Stomach (tissue), 9 donors: ENCODE measurements around the gene S1PR5. TPM values are rescaled to one million over a fixed set of nuclear protein-coding genes. Genes with fewer than 3 reads are reported as not detected.

Source experiments
- DNase-seq, 2 donors: peaks; one replicate each; pipeline versions ENCODE4 v3.0.0 to v3.0.0-alpha.2; 2013 to 2019
- H3K27ac ChIP-seq, 5 donors: fragments of 200-600 bp in 4 of 5; sonication (generic) in 4 of 5; one replicate each; pipeline ENCODE4 v1.5.1; 2013 to 2019; ENCODE audit warnings: mild to moderate bottlenecking in 1 of 5, moderate library complexity in 1 of 5
- H3K27me3 ChIP-seq, 3 donors: fragments of 200-600 bp; sonication (generic); one replicate each; pipeline ENCODE4 v1.5.1; 2017 to 2019; ENCODE audit warnings: mixed run types in 1 of 3
- H3K36me3 ChIP-seq, 4 donors: fragments of 200-600 bp; sonication (generic); 1 replicate in 3 of 4; 2 replicates in 1 of 4; pipeline ENCODE4 v1.5.1; 2016 to 2019
- H3K4me1 ChIP-seq, 4 donors: fragments of 200-600 bp; sonication (generic); one replicate each; pipeline ENCODE4 v1.5.1; 2016 to 2019
- H3K4me3 ChIP-seq, 4 donors: fragments of 200-600 bp; sonication (generic) in 3 of 4; one replicate each; pipeline ENCODE4 v1.5.1; 2016 to 2019; ENCODE audit warnings: mild to moderate bottlenecking in 1 of 4
- H3K9me3 ChIP-seq, 4 donors: fragments of 200-600 bp; sonication (generic); one replicate each; pipeline ENCODE4 v1.5.1; 2016 to 2019
- CTCF ChIP-seq, 7 experiments: fragments of 450-650 bp in 4 of 7; fragments of 200-600 bp in 3 of 7; sonication (generic) in 3 of 7; IDR thresholded peaks; one replicate each; pipeline ENCODE4 v1.5.1; 2016 to 2019; ENCODE audit warnings: antibody characterized with exemption in 7 of 7, control low read depth in 2 of 7, mild to moderate bottlenecking in 1 of 7
- EP300 ChIP-seq: sonication (generic); formaldehyde crosslinking; IDR thresholded peaks from one replicate; pipeline ENCODE4 v1.6.1; 2017; ENCODE audit warnings: antibody characterized with exemption
- POLR2A ChIP-seq, 4 donors: fragments of 450-650 bp; IDR thresholded peaks; one replicate each; pipeline ENCODE4 v1.6.1; 2016; ENCODE audit warnings: antibody characterized with exemption in 4 of 4, control low read depth in 2 of 4, mild to moderate bottlenecking in 1 of 4, moderate library complexity in 1 of 4
- POLR2AphosphoS5 ChIP-seq, 3 donors: sonication (generic); formaldehyde crosslinking; IDR thresholded peaks; one replicate each; pipeline ENCODE4 v1.6.1; 2016; ENCODE audit warnings: antibody characterized with exemption in 3 of 3
- WGBS, 5 donors: extraction: QIAGEN DNeasy Blood & Tissue Kit in 3 of 5; methylation state at CpG; one replicate each; pipeline versions ENCODE4 v1.1.5 to v1.1.7; 2013 to 2018; 5-methylcytosine and 5-hydroxymethylcytosine counted together
- intact Hi-C: fragments of 100-400 bp; cut with DNase I; formaldehyde crosslinking; loops from one replicate; pipeline ENCODE4 v1.15.1; 2023; ENCODE audit warnings: low total_unique reads
- polyA plus RNA-seq, 3 donors: library from polyadenylated mRNA; stranded (reverse); fragments of 200-250 nt; gene quantifications; one replicate each; pipeline ENCODE4 v1.2.3, GENCODE V29; 2013
- small RNA-seq, 4 donors: library from RNA; depleted of rRNA; stranded (forward); fragments of <200 nt; gene quantifications; one replicate each; pipeline ENCODE3, GENCODE V24; 2016
- total RNA-seq, 5 donors: library from RNA; depleted of rRNA; stranded (reverse); fragments of >200 nt; gene quantifications; one replicate each; pipeline versions ENCODE4 v1.1.0 to v1.2.3, GENCODE V29; 2014 to 2016
- donor health status: healthy with polysubstance abuse.
- donor health status: Bipolar disorder and iron deficiency.
- donor health status: healthy.

Gene S1PR5
- total and polyA plus RNA-seq, 8 donors: 0.19 to 13.3 (median 0.73) TPM; not detected in 5

- intact Hi-C loops: no loop called here
- no peaks in the 10 kb centered on the region for H3K27me3 ChIP-seq
- no peak overlapping the region for H3K4me3 ChIP-seq
- H3K4me1 ChIP-seq: no peaks in the 10 kb centered on the region
- TF ChIP-seq POLR2AphosphoS5 (IDR thresholded peaks at IDR 0.05): no peak
- no peak for TF ChIP-seq CTCF (IDR thresholded peaks at IDR 0.05)
- no peak for TF ChIP-seq EP300
- no peak for TF ChIP-seq POLR2A (IDR thresholded peaks at IDR 0.05)
- 87 to 96% (median 90%) methylated on average over 9 to 12 of the region's 12 CpGs for WGBS, 5 donors
- H3K9me3 ChIP-seq: no peaks in the 10 kb centered on the region
- no peak for DNase-seq
- peaks cover 11 to 54% (median 50%) of the 10 kb centered on the region in 4 donors for H3K36me3 ChIP-seq
- no peak overlapping the region for H3K27ac ChIP-seq
Observed at GRCh38 chr19:10468133-10468532, 49.1 kb downstream of the S1PR5 start.

GRCh38 chr19:10467104-10467706 is 50.0 kb downstream of the S1PR5 start:
- intact Hi-C loops: no loop called here
- H3K9me3 ChIP-seq: no peaks in the 10 kb centered on the region
- TF ChIP-seq EP300 (no peak), POLR2A (IDR thresholded peaks at IDR 0.05) (no peak), CTCF (IDR thresholded peaks at IDR 0.05) (no peak), POLR2AphosphoS5 (IDR thresholded peaks at IDR 0.05) (no peak)
- WGBS, 5 donors: 88 to 92% (median 90%) methylated on average over 13 to 20 of the region's 20 CpGs
- H3K36me3 ChIP-seq: peaks cover 11 to 64% (median 55%) of the 10 kb centered on the region in 4 donors
- no peaks in the 10 kb centered on the region for H3K4me1 ChIP-seq
- H3K4me3 ChIP-seq: no peak overlapping the region
- no peaks in the 10 kb centered on the region for H3K27me3 ChIP-seq
- no peak for DNase-seq
- H3K27ac ChIP-seq: no peak overlapping the region

GRCh38 chr19:10464456-10464855 is 52.8 kb downstream of the S1PR5 start:
- Histone ChIP-seq H3K27me3 (no peaks in the 10 kb centered on the region), H3K36me3 (peaks cover 13 to 69% (median 62%) of the 10 kb centered on the region in 4 donors), H3K9me3 (no peaks in the 10 kb centered on the region), H3K4me1 (peaks cover 0 to 13% (median 7%) of the 10 kb centered on the region in 4 donors), H3K27ac (no peak overlapping the region), H3K4me3 (no peak overlapping the region)
- no peak for DNase-seq
- 76 to 91% (median 85%) methylated on average over 5 of the region's 5 CpGs for WGBS, 5 donors
- TF ChIP-seq POLR2A (IDR thresholded peaks at IDR 0.05): no peak
- no peak for TF ChIP-seq EP300
- TF ChIP-seq CTCF (IDR thresholded peaks at IDR 0.05): no peak
- intact Hi-C loops: no loop called here

Small RNA genes lying within 50 kb of the gene (small RNA-seq; reads per million reads assigned to genes)
- 0 to 0.77 (median 0) reads per million in 4 donors for gene MIR1238
- 0 reads per million in 4 donors for gene RNU7-140P

Other genes starting within 250 kb of the S1PR5 start
- 10 to 100 TPM in 2 of 5 donors, 1 to 10 TPM in 3; 2.3 to 15.6 (median 8.7) TPM for gene ICAM1, start 246.3 kb downstream of the S1PR5 start, total RNA-seq
- 1 to 10 TPM; 7.9 to 9.5 (median 8.8) TPM for gene ICAM1, start 246.3 kb downstream of the S1PR5 start, polyA plus RNA-seq
- gene ICAM4, start 230.5 kb downstream of the S1PR5 start, total RNA-seq: 1 to 10 TPM in 1 of 5 donors, not detected in 4; 1.9 TPM
- under 1 TPM in 2 of 3 donors, not detected in 1; 0.56 to 0.85 TPM for gene ICAM4, start 230.5 kb downstream of the S1PR5 start, polyA plus RNA-seq
- gene ICAM5, start 227.5 kb downstream of the S1PR5 start, total RNA-seq: under 1 TPM in 1 of 5 donors, not detected in 4; 0.45 TPM
- gene ICAM5, start 227.5 kb downstream of the S1PR5 start, polyA plus RNA-seq: under 1 TPM in 2 of 3 donors, not detected in 1; 0.12 to 0.50 TPM
- gene ZGLP1, start 207.6 kb downstream of the S1PR5 start, total RNA-seq: 1 to 10 TPM in 2 of 5 donors, not detected in 3; 2.2 to 2.3 TPM
- 1 to 10 TPM; 3.7 to 8.6 (median 4.3) TPM for gene ZGLP1, start 207.6 kb downstream of the S1PR5 start, polyA plus RNA-seq
- 10 to 100 TPM in 2 of 5 donors, 1 to 10 TPM in 1, under 1 TPM in 1, not detected in 1; 0.89 to 54.3 (median 14.9) TPM for gene FDX2, start 201.4 kb downstream of the S1PR5 start, total RNA-seq
- gene FDX2, start 201.4 kb downstream of the S1PR5 start, polyA plus RNA-seq: 10 to 100 TPM; 28.8 to 32.9 (median 29.5) TPM
- 10 to 100 TPM in 4 of 5 donors, 1 to 10 TPM in 1; 7.5 to 74.7 (median 21.4) TPM for gene RAVER1, start 183.9 kb downstream of the S1PR5 start, total RNA-seq
- gene RAVER1, start 183.9 kb downstream of the S1PR5 start, polyA plus RNA-seq: 1 to 10 TPM; 3.3 to 9.3 (median 7.2) TPM
- 10 to 100 TPM in 1 of 5 donors, 1 to 10 TPM in 3, not detected in 1; 3.5 to 17.1 (median 7.4) TPM for gene ICAM3, start 177.8 kb downstream of the S1PR5 start, total RNA-seq
- 10 to 100 TPM in 1 of 3 donors, 1 to 10 TPM in 2; 8.5 to 10.5 (median 10.0) TPM for gene ICAM3, start 177.8 kb downstream of the S1PR5 start, polyA plus RNA-seq
- gene TYK2, start 136.9 kb downstream of the S1PR5 start, total RNA-seq: 100 to 1,000 TPM in 4 of 5 donors, 10 to 100 TPM in 1; 45.2 to 365 (median 314) TPM
- 100 to 1,000 TPM in 2 of 3 donors, 10 to 100 TPM in 1; 88.8 to 144 (median 107) TPM for gene TYK2, start 136.9 kb downstream of the S1PR5 start, polyA plus RNA-seq
- 100 to 1,000 TPM in 4 of 5 donors, 10 to 100 TPM in 1; 84.3 to 390 (median 174) TPM for gene CDC37, start 113.9 kb downstream of the S1PR5 start, total RNA-seq
- 100 to 1,000 TPM; 145 to 179 (median 164) TPM for gene CDC37, start 113.9 kb downstream of the S1PR5 start, polyA plus RNA-seq
- gene PDE4A, start 96.9 kb downstream of the S1PR5 start, total RNA-seq: 10 to 100 TPM in 2 of 5 donors, 1 to 10 TPM in 3; 2.3 to 30.7 (median 8.9) TPM
- 10 to 100 TPM in 2 of 3 donors, 1 to 10 TPM in 1; 5.0 to 12.9 (median 11.0) TPM for gene PDE4A, start 96.9 kb downstream of the S1PR5 start, polyA plus RNA-seq
- 10 to 100 TPM; 15.8 to 84.9 (median 24.6) TPM for gene KEAP1, start 14.1 kb downstream of the S1PR5 start, total RNA-seq
- 10 to 100 TPM; 49.6 to 88.1 (median 52.3) TPM for gene KEAP1, start 14.1 kb downstream of the S1PR5 start, polyA plus RNA-seq
- 100 to 1,000 TPM in 1 of 5 donors, 10 to 100 TPM in 3, 1 to 10 TPM in 1; 2.3 to 336 (median 26.2) TPM for gene ATG4D, start 26.5 kb upstream of the S1PR5 start, total RNA-seq
- gene ATG4D, start 26.5 kb upstream of the S1PR5 start, polyA plus RNA-seq: 10 to 100 TPM; 26.3 to 48.9 (median 27.2) TPM
- 100 to 1,000 TPM in 1 of 5 donors, 10 to 100 TPM in 3, 1 to 10 TPM in 1; 4.2 to 116 (median 18.7) TPM for gene KRI1, start 48.6 kb upstream of the S1PR5 start, total RNA-seq
- gene KRI1, start 48.6 kb upstream of the S1PR5 start, polyA plus RNA-seq: 10 to 100 TPM; 11.8 to 35.1 (median 12.5) TPM
- gene CDKN2D, start 51.5 kb upstream of the S1PR5 start, total RNA-seq: 1 to 10 TPM in 3 of 5 donors, not detected in 2; 4.1 to 8.8 (median 5.5) TPM
- 10 to 100 TPM in 1 of 3 donors, 1 to 10 TPM in 2; 8.1 to 11.8 (median 9.3) TPM for gene CDKN2D, start 51.5 kb upstream of the S1PR5 start, polyA plus RNA-seq
- gene AP1M2, start 69.9 kb upstream of the S1PR5 start, total RNA-seq: 100 to 1,000 TPM in 1 of 5 donors, 10 to 100 TPM in 4; 11.7 to 687 (median 61.0) TPM
- 100 to 1,000 TPM in 2 of 3 donors, 10 to 100 TPM in 1; 74.6 to 116 (median 112) TPM for gene AP1M2, start 69.9 kb upstream of the S1PR5 start, polyA plus RNA-seq
- gene SLC44A2, start 108.1 kb upstream of the S1PR5 start, total RNA-seq: 100 to 1,000 TPM in 3 of 5 donors, 10 to 100 TPM in 2; 58.0 to 161 (median 101) TPM
- gene SLC44A2, start 108.1 kb upstream of the S1PR5 start, polyA plus RNA-seq: 10 to 100 TPM; 26.1 to 66.9 (median 64.4) TPM
- gene ILF3, start 136.9 kb upstream of the S1PR5 start, total RNA-seq: 100 to 1,000 TPM in 3 of 5 donors, 10 to 100 TPM in 2; 65.3 to 381 (median 142) TPM
- gene ILF3, start 136.9 kb upstream of the S1PR5 start, polyA plus RNA-seq: 10 to 100 TPM; 33.5 to 84.2 (median 49.8) TPM
- 100 to 1,000 TPM in 2 of 5 donors, 10 to 100 TPM in 3; 21.7 to 104 (median 66.5) TPM for gene QTRT1, start 184.0 kb upstream of the S1PR5 start, total RNA-seq
- gene QTRT1, start 184.0 kb upstream of the S1PR5 start, polyA plus RNA-seq: 100 to 1,000 TPM; 113 to 153 (median 115) TPM
- gene DNM2, start 200.6 kb upstream of the S1PR5 start, total RNA-seq: 100 to 1,000 TPM; 270 to 541 (median 289) TPM
- gene DNM2, start 200.6 kb upstream of the S1PR5 start, polyA plus RNA-seq: 100 to 1,000 TPM in 1 of 3 donors, 10 to 100 TPM in 2; 77.8 to 130 (median 83.6) TPM